GM20000 (cell line): Measurements from ENCODE around the gene PCNX2.

Experiments used
- DNase-seq: peaks from one replicate; pipeline ENCODE4 v3.0.0; 2012; ENCODE audit warnings: low spot score
- TF ChIP-seq, protein P1 (sequence below): IDR thresholded peaks from 2 replicates; pipeline ENCODE4 v1.5.1; 2012; ENCODE audit warnings: mild to moderate bottlenecking, control low read depth; ENCODE audit errors: extremely low read depth, missing control alignments

PCNX2 gene

DNA sequence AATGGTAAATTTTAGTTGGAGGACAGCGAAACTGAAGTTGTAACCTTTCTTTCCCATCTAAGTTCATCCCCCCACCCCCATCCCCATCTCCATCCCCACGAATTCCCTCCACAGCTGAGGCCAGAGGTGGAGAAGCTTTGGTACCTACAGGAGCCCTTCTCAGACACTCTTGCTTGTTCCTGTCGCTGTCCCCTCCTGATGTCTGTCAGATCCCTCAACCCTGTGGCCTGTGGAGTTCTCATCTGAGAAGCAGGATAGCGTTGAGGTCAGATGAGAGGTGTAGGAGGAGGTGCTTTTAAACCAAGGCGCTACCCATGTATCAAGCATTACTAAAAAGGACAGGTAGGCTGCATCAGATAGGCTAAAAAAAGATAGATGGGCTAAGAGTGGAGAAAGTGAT is 344.3 kb downstream of the PCNX2 start:
- peak; percentile 42 for DNase-seq
- TF ChIP-seq, protein P1, sequence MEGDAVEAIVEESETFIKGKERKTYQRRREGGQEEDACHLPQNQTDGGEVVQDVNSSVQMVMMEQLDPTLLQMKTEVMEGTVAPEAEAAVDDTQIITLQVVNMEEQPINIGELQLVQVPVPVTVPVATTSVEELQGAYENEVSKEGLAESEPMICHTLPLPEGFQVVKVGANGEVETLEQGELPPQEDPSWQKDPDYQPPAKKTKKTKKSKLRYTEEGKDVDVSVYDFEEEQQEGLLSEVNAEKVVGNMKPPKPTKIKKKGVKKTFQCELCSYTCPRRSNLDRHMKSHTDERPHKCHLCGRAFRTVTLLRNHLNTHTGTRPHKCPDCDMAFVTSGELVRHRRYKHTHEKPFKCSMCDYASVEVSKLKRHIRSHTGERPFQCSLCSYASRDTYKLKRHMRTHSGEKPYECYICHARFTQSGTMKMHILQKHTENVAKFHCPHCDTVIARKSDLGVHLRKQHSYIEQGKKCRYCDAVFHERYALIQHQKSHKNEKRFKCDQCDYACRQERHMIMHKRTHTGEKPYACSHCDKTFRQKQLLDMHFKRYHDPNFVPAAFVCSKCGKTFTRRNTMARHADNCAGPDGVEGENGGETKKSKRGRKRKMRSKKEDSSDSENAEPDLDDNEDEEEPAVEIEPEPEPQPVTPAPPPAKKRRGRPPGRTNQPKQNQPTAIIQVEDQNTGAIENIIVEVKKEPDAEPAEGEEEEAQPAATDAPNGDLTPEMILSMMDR: no peak

DNA sequence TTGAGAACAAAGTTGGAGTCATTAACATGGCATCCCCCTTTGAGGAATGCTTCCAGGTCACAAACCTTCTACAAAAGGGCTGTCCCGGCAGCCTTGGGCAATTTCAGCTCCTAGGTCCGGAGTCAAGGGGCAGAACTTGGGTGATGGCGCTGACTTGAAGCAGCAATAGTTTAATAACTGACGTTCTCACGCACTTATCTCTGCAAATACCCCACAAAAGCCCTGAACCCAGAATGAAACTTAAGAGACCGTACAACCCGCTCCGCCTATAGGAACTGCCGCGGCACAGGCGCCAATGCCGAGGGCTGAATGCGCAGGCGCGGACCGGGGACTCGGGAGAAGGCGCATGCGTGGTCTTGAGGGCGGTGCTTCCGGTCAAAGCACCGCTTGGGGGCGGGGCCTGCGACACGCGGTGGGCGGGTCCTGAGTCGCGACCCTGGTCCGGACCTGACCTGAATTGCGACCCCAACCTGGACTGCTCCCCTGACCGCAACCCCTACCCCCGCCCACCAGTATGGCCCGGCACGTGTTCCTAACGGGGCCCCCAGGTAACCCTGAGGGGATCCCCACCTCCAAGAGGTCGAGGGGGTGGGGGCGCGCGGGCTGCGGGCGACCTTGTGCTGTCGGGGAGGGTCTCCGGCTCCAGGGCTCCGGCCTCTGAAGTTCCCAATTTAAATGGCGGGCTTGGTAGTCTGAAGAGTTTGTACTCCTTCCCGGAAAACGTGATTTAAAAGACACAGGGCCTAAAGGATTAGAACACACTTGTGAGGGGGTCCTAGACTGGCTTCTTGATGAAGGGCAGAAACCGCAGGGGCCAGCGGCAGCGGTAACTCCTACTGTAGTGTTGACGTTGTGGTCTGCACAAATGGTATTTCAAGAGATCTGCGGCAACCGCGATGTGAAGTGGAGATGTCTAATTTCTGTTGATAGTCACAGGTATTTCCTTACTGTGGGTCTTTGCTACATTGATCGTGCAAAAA is 345.0 kb downstream of the PCNX2 start, which contains the start of gene NTPCR:
Gene NTPCR (plus strand): TSS at position 415 of the 980 bp plus-strand sequence. CDS start 100 bp downstream, at position 515.
- peak; percentile 94 for DNase-seq
- TF ChIP-seq, protein P1: no peak

DNA sequence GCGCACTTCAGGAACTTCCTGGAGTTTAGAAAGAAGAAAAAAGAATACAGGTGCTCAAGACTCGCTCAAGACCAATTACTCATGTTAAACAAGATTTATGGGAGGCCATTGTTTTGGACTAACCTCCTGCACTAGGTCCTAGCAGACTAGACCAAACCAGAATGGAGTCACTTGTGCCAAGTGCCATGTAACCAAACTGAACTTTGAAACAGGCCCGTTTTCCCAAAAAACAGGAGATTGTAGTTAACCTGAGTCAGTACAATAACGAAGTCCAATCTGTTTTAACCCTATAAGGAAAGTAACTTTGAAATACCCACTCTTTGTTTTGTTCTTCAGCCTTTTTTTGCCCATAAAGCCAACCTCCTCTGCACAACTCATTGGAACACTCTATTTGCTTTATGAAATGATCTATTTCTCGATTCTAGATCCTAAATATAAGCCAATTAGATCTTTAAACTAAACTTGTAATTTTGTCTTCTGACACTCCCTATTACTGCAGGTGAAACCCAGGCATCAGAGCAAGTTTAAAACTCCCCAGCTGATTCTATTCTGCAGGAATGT is 345.8 kb downstream of the PCNX2 start:
- TF ChIP-seq, protein P1: no peak
- DNase-seq: no peak

DNA sequence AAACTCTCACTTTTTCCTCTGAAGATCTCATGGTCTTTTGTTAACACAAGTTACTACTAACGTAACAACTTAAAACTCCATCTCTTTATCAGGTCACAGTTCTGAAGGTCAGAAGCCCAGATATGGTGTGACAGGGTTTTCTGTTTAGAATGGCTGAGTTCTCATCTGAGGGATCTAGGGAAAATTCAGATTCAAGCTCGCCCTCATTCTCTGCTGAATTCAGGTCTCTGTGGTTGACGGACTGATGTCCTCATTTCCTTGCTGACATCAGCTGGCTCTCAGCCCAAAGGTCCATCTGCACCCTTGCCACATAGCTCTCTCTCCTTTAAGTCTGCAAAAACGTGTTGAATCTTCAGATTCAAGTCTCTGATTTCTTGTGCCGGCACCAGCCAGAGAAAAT is 351.2 kb downstream of the PCNX2 start:
- no peak for DNase-seq
- TF ChIP-seq, protein P1: no peak

DNA sequence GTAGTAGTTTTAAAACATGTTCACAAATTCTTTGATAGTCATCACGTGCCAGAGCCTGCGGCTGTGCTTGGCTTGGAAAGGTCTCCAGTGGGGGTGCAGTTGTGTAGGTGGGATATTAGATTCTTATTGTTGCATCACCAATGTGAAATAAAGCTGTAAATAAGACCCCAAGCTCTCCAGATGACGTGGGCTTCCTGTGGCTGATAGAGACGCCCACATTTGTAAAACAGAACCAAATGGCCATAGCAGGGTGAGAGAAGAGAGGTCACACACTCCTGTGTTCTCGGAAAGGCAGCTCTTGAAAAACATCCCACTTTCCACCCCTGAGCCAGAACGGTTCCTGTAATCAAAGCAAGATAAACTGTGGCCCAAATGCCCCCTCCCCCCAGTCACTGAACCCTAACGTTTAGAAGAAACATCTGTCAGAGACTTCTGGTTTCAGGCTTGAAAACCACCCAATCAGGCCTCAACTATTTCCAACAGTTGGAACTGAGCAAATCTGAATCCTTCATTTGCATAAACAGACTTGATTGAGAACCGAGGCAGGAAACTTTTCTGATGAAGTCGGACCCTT is 351.8 kb downstream of the PCNX2 start:
- TF ChIP-seq, protein P1: no peak
- DNase-seq: no peak

DNA sequence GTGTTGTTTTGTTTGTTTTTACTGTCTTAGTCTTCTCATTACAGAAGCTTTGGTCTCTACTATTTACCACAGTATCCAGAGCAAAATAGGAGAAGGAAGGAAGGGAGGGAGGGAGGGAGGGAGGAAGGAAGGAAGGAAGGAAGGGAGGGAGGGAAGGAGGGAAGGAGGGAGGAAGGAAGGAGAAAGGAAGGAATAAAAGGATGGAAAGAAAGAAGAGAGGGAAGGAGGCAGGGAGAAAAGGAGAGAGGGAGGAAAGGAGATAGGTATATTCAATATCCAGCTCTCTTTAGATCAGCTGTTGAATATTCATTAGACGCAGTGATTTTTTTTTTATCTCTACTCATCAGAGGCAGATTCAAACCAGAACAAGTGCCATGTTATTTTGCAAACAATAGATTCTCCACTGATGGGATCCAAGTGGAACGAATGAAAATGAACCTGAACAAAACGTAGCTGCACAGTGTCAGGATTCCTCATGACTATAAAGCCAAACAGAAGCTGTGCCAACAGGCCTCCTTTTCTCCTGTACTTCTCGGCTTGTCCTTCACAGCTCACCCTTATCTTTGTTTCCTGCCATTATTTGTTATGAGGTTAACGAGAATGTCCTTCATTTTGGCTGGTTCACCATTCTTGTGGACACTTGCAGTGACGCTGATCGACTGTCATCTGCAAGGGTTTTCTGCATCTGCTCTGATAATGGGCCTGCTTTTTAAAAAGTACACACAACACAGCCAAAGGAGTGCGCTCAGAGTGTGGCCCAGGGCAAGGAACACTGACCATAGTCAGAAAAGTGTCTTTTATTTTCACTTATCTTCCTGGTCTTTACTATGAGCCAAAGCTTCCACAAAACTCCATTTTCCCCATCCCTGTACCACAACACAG is 352.9 kb downstream of the PCNX2 start:
- TF ChIP-seq, protein P1: no peak
- no peak for DNase-seq
